HS-27A (cell line): Measurements from ENCODE around the gene UGT8.

Source experiments
- DNase-seq: peaks from one replicate; pipeline ENCODE4 v3.0.0-alpha.2; 2012; ENCODE audit warnings: low read depth, missing footprints

Gene UGT8

GRCh38 chr4:114691865-114692264 is 93.3 kb downstream of the UGT8 start:
- no peak for DNase-seq

DNA sequence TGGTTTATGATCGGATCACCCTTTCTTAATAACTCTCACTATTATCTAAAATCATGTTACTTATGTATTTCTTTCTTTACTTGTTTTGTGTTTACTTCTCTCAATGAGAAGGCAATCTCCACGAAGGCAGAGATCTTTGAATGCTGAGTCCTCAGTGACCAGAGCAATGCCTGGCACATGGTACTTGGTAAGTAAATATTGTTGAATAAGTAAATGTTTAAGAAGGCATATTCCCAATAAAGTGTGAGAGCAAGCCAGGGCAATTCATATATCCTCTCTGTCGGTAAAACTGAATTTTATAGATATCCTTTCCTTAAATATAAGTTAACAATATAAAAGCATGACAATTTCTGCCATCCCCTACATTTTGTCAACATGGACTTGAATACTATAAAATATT is 94.4 kb downstream of the UGT8 start:
- DNase-seq, result no peak

DNA sequence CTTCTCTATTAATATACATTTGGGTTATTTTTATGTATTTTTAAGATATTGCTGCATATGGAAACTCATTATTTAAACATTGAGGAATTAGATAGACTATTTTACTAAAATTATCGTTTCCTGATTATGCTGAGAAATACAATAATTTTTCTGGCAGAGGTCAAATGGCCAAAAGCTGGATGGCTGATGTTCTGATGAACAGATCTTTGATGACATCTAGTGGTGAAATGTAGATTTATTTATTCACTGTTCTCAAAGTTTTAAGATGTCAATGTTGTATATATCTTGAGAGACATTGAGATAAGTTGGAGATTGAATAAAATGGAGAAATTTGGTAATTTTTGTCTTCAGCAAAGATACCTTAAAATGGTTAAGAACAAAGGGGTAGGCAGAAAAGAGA is 96.2 kb downstream of the UGT8 start:
- DNase-seq, result no peak

DNA sequence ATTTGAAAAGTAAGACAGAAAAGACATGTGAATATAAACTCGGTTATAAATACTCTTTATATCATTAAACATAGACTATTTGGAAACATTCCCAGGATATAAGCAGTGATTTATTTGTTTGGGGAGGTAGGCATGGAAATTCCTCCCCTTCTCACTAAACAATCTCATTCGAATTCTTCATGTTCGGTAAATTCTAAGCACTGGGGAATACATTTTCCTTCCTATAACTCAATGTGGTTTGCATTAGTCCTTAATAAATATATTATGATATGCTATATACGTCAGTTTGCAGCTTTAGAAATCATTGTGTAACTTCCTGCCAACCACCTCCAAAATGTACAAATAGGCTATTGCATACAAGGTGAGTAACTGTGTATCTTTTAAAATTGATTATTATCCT is 99.6 kb downstream of the UGT8 start:
- no peak for DNase-seq

GRCh38 chr4:114701491-114701890 is 102.9 kb downstream of the UGT8 start:
- no peak for DNase-seq

DNA sequence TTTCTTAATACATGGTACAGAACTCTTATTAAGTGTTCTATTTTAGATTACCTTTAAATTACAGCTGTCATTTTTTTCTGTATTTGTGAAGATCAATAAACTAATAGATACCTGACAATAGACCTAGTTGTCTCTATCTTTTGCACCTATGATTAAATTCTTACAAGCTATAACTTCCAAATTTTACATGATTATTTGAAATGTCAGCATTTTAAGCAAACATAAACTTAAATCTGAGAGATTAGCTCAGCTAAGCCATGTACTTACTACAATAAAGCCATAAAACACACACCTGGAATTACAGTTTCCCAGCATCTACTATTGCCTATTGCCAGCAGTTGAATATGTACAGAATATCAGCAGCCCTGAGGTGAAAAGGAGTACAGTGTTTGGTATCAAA is 118.8 kb downstream of the UGT8 start:
- DNase-seq, result no peak

DNA sequence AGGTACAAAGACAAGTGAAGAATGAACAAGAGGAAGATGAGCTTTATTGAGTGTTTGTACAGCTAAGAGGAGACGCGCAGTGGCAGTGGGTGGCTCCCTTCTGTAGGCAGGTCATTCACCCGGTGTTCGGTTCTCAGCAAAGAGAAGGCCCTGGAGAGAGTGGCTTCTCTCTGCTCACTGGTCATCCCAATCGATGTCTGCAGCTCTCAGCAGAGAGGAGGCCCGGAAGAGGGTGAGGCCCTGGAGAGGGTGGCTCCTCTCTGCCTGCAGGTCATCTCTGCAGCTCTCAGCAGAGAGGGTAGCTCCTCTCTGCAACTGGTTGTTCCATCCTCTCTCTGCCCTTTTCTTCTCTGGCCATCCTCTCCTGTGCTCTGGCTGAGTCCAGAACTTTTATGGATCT is 126.5 kb downstream of the UGT8 start:
- no peak for DNase-seq

- no peak for DNase-seq
Measured at GRCh38 chr4:114727461-114727860, 128.9 kb downstream of the UGT8 start.
